Fibroblast of pulmonary artery (primary cell): ENCODE results near the gene NPW.

ENCODE experiments used
- DNase-seq: peaks from one replicate; pipeline ENCODE4 v3.0.0-alpha.2; 2010; ENCODE audit warnings: low read depth
- H3K4me3 ChIP-seq: replicated peaks from 2 replicates; pipeline ENCODE4 v1.5.1; 2011; ENCODE audit warnings: low read depth, mild to moderate bottlenecking, control low read depth, low read length, moderate library complexity
- TF ChIP-seq, protein P1 (sequence below): IDR thresholded peaks from 2 replicates; pipeline ENCODE4 v1.5.1; 2011; ENCODE audit warnings: mild to moderate bottlenecking, control low read depth, low read length, inconsistent platforms; ENCODE audit errors: missing control alignments

NPW gene

GRCh38 chr16:2015947-2016208 lies 3.7 kb upstream of the NPW start:
- no peak for DNase-seq
- H3K4me3 ChIP-seq, result no peak overlapping the region
- TF ChIP-seq, protein P1, sequence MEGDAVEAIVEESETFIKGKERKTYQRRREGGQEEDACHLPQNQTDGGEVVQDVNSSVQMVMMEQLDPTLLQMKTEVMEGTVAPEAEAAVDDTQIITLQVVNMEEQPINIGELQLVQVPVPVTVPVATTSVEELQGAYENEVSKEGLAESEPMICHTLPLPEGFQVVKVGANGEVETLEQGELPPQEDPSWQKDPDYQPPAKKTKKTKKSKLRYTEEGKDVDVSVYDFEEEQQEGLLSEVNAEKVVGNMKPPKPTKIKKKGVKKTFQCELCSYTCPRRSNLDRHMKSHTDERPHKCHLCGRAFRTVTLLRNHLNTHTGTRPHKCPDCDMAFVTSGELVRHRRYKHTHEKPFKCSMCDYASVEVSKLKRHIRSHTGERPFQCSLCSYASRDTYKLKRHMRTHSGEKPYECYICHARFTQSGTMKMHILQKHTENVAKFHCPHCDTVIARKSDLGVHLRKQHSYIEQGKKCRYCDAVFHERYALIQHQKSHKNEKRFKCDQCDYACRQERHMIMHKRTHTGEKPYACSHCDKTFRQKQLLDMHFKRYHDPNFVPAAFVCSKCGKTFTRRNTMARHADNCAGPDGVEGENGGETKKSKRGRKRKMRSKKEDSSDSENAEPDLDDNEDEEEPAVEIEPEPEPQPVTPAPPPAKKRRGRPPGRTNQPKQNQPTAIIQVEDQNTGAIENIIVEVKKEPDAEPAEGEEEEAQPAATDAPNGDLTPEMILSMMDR, result no peak

DNA sequence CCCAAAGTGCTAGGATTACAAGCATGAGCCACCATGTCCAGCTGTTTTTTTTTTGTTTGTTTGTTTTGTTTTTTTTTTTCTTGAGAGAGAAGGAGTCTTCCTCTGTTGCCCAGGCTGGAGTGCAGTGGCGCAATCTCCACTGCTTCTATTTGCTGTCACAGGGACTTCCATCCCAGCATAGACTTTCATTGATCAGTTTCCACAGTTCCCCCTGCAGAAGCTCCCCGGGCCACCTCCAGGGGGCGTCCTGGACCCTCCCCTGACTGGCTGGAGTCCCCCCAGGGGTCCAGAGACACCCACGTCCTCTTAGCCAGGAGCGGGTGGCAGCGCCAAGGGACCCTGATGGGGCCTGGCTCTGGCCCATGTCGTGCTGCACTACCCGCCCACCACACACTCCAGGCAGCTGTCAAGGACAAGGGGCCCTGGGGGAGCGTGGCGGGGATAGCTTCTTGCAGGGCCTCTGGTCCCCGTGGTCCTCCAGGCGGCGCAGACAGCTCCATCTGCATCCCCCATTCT lies 3.1 kb upstream of the NPW start:
- no peak overlapping the region for H3K4me3 ChIP-seq
- DNase-seq, result no peak
- TF ChIP-seq, protein P1, result peak; percentile 41

- TF ChIP-seq, protein P1, result no peak
- no peak overlapping the region for H3K4me3 ChIP-seq
- no peak for DNase-seq
These were observed 591 bp downstream of the NPW start for GRCh38 chr16:2019921-2020831.

DNA sequence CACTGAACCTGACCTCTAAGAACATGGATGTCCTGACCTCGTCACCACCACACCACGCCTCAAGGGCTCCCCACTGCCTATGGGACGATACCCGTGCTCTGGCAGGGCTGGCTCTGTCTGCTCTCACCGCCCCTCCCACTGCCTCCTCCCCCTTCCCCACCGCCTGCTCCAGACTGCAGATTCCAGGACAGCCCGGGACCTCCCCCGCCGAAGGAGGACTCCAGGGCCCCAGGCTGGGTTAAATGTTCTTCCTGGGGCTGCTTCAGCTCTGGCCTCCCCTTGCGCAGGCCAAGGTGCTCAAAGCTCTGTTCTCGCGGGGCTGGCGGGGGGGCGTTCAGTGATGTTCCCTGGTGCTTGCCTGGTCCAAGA lies 3.1 kb downstream of the NPW start:
- TF ChIP-seq, protein P1, result no peak
- peak; percentile 62 for DNase-seq
- H3K4me3 ChIP-seq, result peak overlapping the region; percentile 42

DNA sequence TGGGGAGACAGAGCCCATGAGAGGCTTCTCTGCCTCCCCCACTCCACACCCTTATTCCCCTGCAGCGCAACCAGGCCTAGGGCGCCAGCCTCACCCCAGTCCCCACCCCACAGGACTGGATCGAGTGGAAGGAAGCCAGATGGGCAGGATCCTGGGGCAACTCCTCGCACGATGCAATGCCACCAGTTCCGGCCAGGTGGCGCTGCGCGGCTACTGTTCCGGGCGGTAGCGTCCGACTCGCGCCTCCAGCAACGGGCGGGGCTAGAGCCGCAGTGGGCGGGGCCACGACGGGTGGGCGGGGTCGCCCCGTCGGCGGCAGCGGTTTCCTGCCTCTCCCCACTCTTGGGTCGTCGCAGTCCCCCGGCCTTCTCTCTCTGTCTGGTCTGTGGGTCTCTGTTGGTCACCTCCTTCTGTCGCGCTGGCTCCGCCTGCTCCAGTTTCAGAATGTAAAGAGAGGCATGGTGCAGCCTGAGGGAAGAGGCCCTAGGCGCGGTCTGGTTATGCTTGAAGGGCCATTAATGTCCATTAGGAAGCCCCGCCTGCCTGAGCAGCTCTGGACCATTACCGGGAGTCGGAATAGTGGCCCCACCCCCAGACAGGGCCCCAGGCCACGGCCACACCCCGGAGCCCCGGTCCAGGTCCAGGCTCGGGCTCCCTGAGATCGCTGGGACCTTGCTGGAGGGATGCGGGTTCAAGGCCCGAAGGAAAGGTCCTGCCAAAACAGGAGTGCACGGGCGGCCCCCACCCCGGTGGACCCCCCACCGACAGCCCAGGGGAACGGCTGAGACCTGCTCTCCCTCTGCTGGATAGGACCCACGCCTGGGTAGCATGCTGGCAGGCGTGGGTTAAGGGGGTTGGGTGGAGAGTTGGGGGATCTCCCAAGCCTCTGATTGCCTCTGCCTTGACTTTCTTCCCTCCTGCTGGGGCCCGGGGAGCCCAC lies 3.8 kb downstream of the NPW start:
- DNase-seq, result peak; percentile 89
- peak overlapping the region; percentile 42 for H3K4me3 ChIP-seq
- TF ChIP-seq, protein P1, result peak; percentile 78

- no peak overlapping the region for H3K4me3 ChIP-seq
- TF ChIP-seq, protein P1, result no peak
These were observed 4.4 kb downstream of the NPW start for GRCh38 chr16:2024032-2024420.

More at GRCh38 chr16:2024032-2024420, 4.4 kb downstream of the NPW start:
- DNase-seq, result no peak
